ENCODE measurements around the gene SUPT6H. TPM values are rescaled to one million over a fixed set of nuclear protein-coding genes. Genes with fewer than 3 reads are reported as not detected.
A peak's percentile ranks its signal among the peaks of the same experiment; 100 is the strongest.

Gene SUPT6H
- total and polyA plus RNA-seq, 9 of the 15 experiments (the other 6 are each of a cell fraction or from before 2014, with no cell fraction given): 1.7 to 77.7 (median 49.2) TPM

DNA sequence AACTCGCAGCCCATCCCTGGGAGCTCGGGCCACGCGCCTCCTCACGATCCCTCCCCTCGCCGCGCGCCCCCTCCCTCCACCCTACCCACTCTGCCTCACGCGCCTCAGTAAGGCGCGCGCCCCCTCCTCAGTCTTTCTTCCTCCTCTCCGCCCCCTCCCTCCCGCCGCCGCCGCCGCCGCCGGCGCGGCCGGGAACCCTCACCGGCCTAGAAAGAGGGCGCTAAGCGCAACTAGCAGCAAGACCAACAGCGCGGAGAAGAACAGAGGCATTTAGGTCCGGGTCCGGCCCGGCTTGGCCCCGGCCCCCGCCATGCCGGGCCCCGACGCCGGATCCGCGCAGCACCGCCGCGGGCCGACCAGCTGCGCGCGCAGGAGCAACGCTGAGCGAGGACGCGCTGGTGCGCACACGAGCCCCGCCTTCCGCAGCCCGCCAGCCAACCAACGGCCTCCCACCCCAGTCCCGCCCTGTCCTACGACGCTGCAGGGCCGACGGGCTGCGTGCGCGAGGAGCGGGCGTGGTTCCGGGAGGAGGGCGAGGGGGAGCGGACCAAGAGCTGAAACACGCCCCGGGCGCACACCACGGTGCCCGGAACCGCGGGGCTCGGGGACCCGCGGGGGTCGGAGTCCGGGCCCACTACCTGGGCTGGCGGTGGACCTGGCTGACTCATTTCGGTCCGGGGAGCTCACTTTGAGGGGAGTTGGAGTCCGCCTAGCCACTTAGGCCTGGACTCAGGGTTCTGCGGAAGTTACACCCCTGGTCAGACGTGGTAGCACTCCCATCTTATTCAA, 17.0 kb upstream of the SUPT6H start, which contains the start of gene BLTP2 (continued):
- TF ChIP-seq ZNF347 (CRISPR knock-in tag; IDR thresholded peaks at IDR 0.05; ENCODE audit: low read depth) (no peak), TEAD1 (CRISPR knock-in tag; IDR thresholded peaks at IDR 0.05) (peak in 1 of 2 experiments; percentile 68; a peak in 1 of 4 replicates), BRF1 (IDR thresholded peaks at IDR 0.05; ENCODE audit: borderline replicate concordance, extremely low read depth, insufficient read length) (no peak), TCF7 (IDR thresholded peaks at IDR 0.05; ENCODE audit: borderline replicate concordance) (no peak), ZC3H4 (CRISPR knock-in tag; IDR thresholded peaks at IDR 0.05; ENCODE audit: borderline replicate concordance) (no peak), HOXB6 (CRISPR knock-in tag; IDR thresholded peaks at IDR 0.05; ENCODE audit: borderline replicate concordance) (no peak), SP1 (CRISPR knock-in tag; IDR thresholded peaks at IDR 0.05) (peak; percentile 86), FIP1L1 (IDR thresholded peaks at IDR 0.05; ENCODE audit: low read depth, low read length, poor library complexity, severe bottlenecking) (peak; percentile 69), SMARCB1 (IDR thresholded peaks at IDR 0.05; ENCODE audit: insufficient read length, low read depth) (no peak), SUPT5H (IDR thresholded peaks at IDR 0.05) (peak; percentile 90), NFE2L1 (tag; IDR thresholded peaks at IDR 0.05; ENCODE audit: borderline replicate concordance, low read depth) (no peak), TBP (optimal IDR thresholded peaks at IDR 0.05; ENCODE audit: low read depth, low read length) (peak; percentile 57)
- TF ChIP-seq, protein P1, sequence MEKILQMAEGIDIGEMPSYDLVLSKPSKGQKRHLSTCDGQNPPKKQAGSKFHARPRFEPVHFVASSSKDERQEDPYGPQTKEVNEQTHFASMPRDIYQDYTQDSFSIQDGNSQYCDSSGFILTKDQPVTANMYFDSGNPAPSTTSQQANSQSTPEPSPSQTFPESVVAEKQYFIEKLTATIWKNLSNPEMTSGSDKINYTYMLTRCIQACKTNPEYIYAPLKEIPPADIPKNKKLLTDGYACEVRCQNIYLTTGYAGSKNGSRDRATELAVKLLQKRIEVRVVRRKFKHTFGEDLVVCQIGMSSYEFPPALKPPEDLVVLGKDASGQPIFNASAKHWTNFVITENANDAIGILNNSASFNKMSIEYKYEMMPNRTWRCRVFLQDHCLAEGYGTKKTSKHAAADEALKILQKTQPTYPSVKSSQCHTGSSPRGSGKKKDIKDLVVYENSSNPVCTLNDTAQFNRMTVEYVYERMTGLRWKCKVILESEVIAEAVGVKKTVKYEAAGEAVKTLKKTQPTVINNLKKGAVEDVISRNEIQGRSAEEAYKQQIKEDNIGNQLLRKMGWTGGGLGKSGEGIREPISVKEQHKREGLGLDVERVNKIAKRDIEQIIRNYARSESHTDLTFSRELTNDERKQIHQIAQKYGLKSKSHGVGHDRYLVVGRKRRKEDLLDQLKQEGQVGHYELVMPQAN (IDR thresholded peaks at IDR 0.05; ENCODE audit: borderline replicate concordance): peak; percentile 81
- TF ChIP-seq, protein P2, sequence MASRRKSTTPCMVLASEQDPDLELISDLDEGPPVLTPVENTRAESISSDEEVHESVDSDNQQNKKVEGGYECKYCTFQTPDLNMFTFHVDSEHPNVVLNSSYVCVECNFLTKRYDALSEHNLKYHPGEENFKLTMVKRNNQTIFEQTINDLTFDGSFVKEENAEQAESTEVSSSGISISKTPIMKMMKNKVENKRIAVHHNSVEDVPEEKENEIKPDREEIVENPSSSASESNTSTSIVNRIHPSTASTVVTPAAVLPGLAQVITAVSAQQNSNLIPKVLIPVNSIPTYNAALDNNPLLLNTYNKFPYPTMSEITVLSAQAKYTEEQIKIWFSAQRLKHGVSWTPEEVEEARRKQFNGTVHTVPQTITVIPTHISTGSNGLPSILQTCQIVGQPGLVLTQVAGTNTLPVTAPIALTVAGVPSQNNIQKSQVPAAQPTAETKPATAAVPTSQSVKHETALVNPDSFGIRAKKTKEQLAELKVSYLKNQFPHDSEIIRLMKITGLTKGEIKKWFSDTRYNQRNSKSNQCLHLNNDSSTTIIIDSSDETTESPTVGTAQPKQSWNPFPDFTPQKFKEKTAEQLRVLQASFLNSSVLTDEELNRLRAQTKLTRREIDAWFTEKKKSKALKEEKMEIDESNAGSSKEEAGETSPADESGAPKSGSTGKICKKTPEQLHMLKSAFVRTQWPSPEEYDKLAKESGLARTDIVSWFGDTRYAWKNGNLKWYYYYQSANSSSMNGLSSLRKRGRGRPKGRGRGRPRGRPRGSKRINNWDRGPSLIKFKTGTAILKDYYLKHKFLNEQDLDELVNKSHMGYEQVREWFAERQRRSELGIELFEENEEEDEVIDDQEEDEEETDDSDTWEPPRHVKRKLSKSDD (conservative IDR thresholded peaks at IDR 0.05; ENCODE audit: low read length): no peak
- TF ChIP-seq, protein P3, sequence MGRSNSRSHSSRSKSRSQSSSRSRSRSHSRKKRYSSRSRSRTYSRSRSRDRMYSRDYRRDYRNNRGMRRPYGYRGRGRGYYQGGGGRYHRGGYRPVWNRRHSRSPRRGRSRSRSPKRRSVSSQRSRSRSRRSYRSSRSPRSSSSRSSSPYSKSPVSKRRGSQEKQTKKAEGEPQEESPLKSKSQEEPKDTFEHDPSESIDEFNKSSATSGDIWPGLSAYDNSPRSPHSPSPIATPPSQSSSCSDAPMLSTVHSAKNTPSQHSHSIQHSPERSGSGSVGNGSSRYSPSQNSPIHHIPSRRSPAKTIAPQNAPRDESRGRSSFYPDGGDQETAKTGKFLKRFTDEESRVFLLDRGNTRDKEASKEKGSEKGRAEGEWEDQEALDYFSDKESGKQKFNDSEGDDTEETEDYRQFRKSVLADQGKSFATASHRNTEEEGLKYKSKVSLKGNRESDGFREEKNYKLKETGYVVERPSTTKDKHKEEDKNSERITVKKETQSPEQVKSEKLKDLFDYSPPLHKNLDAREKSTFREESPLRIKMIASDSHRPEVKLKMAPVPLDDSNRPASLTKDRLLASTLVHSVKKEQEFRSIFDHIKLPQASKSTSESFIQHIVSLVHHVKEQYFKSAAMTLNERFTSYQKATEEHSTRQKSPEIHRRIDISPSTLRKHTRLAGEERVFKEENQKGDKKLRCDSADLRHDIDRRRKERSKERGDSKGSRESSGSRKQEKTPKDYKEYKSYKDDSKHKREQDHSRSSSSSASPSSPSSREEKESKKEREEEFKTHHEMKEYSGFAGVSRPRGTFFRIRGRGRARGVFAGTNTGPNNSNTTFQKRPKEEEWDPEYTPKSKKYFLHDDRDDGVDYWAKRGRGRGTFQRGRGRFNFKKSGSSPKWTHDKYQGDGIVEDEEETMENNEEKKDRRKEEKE (IDR thresholded peaks at IDR 0.05; ENCODE audit: borderline replicate concordance in 1 of 2, control insufficient read depth in 1 of 2, low read depth in 2 of 2, low read length in 1 of 2): no peak
- TF ChIP-seq, protein P4, sequence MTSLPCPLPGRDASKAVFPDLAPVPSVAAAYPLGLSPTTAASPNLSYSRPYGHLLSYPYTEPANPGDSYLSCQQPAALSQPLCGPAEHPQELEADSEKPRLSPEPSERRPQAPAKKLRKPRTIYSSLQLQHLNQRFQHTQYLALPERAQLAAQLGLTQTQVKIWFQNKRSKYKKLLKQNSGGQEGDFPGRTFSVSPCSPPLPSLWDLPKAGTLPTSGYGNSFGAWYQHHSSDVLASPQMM (CRISPR knock-in tag; IDR thresholded peaks at IDR 0.05): no peak
- TF ChIP-seq, protein P5, sequence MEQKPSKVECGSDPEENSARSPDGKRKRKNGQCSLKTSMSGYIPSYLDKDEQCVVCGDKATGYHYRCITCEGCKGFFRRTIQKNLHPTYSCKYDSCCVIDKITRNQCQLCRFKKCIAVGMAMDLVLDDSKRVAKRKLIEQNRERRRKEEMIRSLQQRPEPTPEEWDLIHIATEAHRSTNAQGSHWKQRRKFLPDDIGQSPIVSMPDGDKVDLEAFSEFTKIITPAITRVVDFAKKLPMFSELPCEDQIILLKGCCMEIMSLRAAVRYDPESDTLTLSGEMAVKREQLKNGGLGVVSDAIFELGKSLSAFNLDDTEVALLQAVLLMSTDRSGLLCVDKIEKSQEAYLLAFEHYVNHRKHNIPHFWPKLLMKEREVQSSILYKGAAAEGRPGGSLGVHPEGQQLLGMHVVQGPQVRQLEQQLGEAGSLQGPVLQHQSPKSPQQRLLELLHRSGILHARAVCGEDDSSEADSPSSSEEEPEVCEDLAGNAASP (IDR thresholded peaks at IDR 0.05): no peak

Measured in K562 (cell line).